Measurements from ENCODE around the gene SORBS2.

SORBS2 gene

GRCh38 chr4:185771711-185772390 lies 40.1 kb downstream of the SORBS2 start:
- TF ChIP-seq CTCF (conservative IDR thresholded peaks at IDR 0.05), result no peak
- no peak overlapping the region for H3K27ac ChIP-seq

GRCh38 chr4:185767528-185767927 lies 44.5 kb downstream of the SORBS2 start:
- TF ChIP-seq CTCF (conservative IDR thresholded peaks at IDR 0.05), result no peak
- H3K27ac ChIP-seq, result no peak overlapping the region

- no peak overlapping the region for H3K27ac ChIP-seq
- no peak for TF ChIP-seq CTCF (conservative IDR thresholded peaks at IDR 0.05)
Observed at GRCh38 chr4:185764876-185765275, 47.1 kb downstream of the SORBS2 start.

- no peak overlapping the region for H3K27ac ChIP-seq
- TF ChIP-seq CTCF (conservative IDR thresholded peaks at IDR 0.05), result no peak
Observed at GRCh38 chr4:185761352-185762235, 50.4 kb downstream of the SORBS2 start.

GRCh38 chr4:185758807-185759206 lies 53.2 kb downstream of the SORBS2 start:
- TF ChIP-seq CTCF (conservative IDR thresholded peaks at IDR 0.05), result no peak

GRCh38 chr4:185755451-185755850 lies 56.5 kb downstream of the SORBS2 start:
- no peak for TF ChIP-seq CTCF (conservative IDR thresholded peaks at IDR 0.05)
- no peak overlapping the region for H3K27ac ChIP-seq

More at GRCh38 chr4:185758807-185759206, 53.2 kb downstream of the SORBS2 start:
- no peak overlapping the region for H3K27ac ChIP-seq

- no peak overlapping the region for H3K27ac ChIP-seq
- no peak for TF ChIP-seq CTCF (conservative IDR thresholded peaks at IDR 0.05)
Observed at GRCh38 chr4:185754961-185755360, 57.0 kb downstream of the SORBS2 start.

All from VCaP (cell line).